OCI-LY1 (cell line): Measurements from ENCODE around the gene HLF.

Source experiments
- H2AFZ ChIP-seq: fragments of 200-600 bp; sonication (generic), shearing (Covaris generic); 2 replicates; pipeline ENCODE4 v1.6.0; 2014; ENCODE audit warnings: antibody characterized with exemption, mild to moderate bottlenecking, low read length
- H3F3A ChIP-seq: fragments of 200-600 bp; sonication (generic), shearing (Covaris generic); 2 replicates; pipeline ENCODE4 v1.6.0; 2014; ENCODE audit warnings: mild to moderate bottlenecking, antibody characterized with exemption, low read length, moderate library complexity; ENCODE audit not compliant: insufficient read depth
- H3K27ac ChIP-seq: fragments of 200-600 bp; sonication (generic); 2 replicates; pipeline ENCODE4 v1.5.1; 2014; ENCODE audit warnings: low read length, mixed run types, mild to moderate bottlenecking, low read depth; ENCODE audit not compliant: poor library complexity, severe bottlenecking
- H3K27me3 ChIP-seq: fragments of 200-600 bp; sonication (generic); 2 replicates; pipeline ENCODE4 v1.6.0; 2014; ENCODE audit warnings: antibody characterized with exemption, mild to moderate bottlenecking, low read length, moderate library complexity; ENCODE audit not compliant: insufficient read depth
- H3K36me3 ChIP-seq: fragments of 200-600 bp; sonication (generic); 2 replicates; pipeline ENCODE4 v1.6.1; 2014; ENCODE audit warnings: mild to moderate bottlenecking, antibody characterized with exemption, low read length, moderate library complexity, mixed read lengths; ENCODE audit not compliant: insufficient read depth
- H3K4me1 ChIP-seq: fragments of 200-600 bp; sonication (generic); 2 replicates; pipeline ENCODE4 v1.5.1; 2014; ENCODE audit warnings: mild to moderate bottlenecking, low read length, moderate library complexity; ENCODE audit not compliant: insufficient read depth, severe bottlenecking
- H3K4me2 ChIP-seq: fragments of 200-600 bp; sonication (generic), shearing (Covaris generic); 2 replicates; pipeline ENCODE4 v1.6.1; 2014; ENCODE audit warnings: low read length
- H3K4me3 ChIP-seq: fragments of 200-600 bp; sonication (generic); 2 replicates; pipeline ENCODE4 v1.5.1; 2014; ENCODE audit warnings: low read length, low read depth, mild to moderate bottlenecking, mixed read lengths; ENCODE audit not compliant: poor library complexity, severe bottlenecking
- H3K79me2 ChIP-seq: fragments of 200-600 bp; shearing (Covaris generic); 2 replicates; pipeline ENCODE4 v1.6.1; 2016; ENCODE audit warnings: mixed run types, low read length, mixed read lengths; ENCODE audit not compliant: insufficient read depth
- H3K9ac ChIP-seq: fragments of 200-600 bp; sonication (generic), shearing (Covaris generic); 2 replicates; pipeline ENCODE4 v1.6.1; 2014; ENCODE audit warnings: mild to moderate bottlenecking, low read length, mixed read lengths
- H3K9me2 ChIP-seq: fragments of 200-600 bp; sonication (generic), shearing (Covaris generic); 2 replicates; pipeline ENCODE4 v1.6.1; 2014; ENCODE audit warnings: low read depth, mild to moderate bottlenecking, low read length, mixed read lengths
- H3K9me3 ChIP-seq: fragments of 200-600 bp; shearing (Covaris generic); 2 replicates; pipeline ENCODE4 v1.6.1; 2014; ENCODE audit warnings: low read length, mixed read lengths
- H4K20me1 ChIP-seq: fragments of 200-600 bp; sonication (generic), shearing (Covaris generic); 2 replicates; pipeline ENCODE4 v1.6.0; 2016; ENCODE audit warnings: mild to moderate bottlenecking, low read length; ENCODE audit not compliant: insufficient read depth
- EZH2 ChIP-seq: fragments of 200-600 bp; sonication (generic), shearing (Covaris generic); IDR thresholded peaks from 2 replicates; pipeline ENCODE4 v1.8.0; 2017; ENCODE audit warnings: borderline replicate concordance, mixed run types, mild to moderate bottlenecking, antibody characterized with exemption, low read length, moderate library complexity, mixed read lengths
- TF ChIP-seq, protein P1 (sequence below): fragments of 200-600 bp; sonication (generic), shearing (Covaris generic); IDR thresholded peaks from 2 replicates; pipeline ENCODE4 v1.5.1; 2017; ENCODE audit warnings: mild to moderate bottlenecking, antibody characterized with exemption, low read length, moderate library complexity, mixed read lengths

The HLF gene

GRCh38 chr17:55266051-55266957 lies 1.5 kb downstream of the HLF start:
- no peaks in the 10 kb centered on the region for H3K36me3 ChIP-seq
- no peak for TF ChIP-seq EZH2
- TF ChIP-seq, protein P1, sequence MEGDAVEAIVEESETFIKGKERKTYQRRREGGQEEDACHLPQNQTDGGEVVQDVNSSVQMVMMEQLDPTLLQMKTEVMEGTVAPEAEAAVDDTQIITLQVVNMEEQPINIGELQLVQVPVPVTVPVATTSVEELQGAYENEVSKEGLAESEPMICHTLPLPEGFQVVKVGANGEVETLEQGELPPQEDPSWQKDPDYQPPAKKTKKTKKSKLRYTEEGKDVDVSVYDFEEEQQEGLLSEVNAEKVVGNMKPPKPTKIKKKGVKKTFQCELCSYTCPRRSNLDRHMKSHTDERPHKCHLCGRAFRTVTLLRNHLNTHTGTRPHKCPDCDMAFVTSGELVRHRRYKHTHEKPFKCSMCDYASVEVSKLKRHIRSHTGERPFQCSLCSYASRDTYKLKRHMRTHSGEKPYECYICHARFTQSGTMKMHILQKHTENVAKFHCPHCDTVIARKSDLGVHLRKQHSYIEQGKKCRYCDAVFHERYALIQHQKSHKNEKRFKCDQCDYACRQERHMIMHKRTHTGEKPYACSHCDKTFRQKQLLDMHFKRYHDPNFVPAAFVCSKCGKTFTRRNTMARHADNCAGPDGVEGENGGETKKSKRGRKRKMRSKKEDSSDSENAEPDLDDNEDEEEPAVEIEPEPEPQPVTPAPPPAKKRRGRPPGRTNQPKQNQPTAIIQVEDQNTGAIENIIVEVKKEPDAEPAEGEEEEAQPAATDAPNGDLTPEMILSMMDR, result no peak
- H3K4me1 ChIP-seq, result no peaks in the 10 kb centered on the region
- no peaks in the 10 kb centered on the region for H3K9me3 ChIP-seq
- no peaks in the 10 kb centered on the region for H3K9me2 ChIP-seq
- H3F3A ChIP-seq, result no peaks in the 10 kb centered on the region
- no peak overlapping the region for H2AFZ ChIP-seq
- H3K27ac ChIP-seq, result no peak overlapping the region
- no peaks in the 10 kb centered on the region for H3K27me3 ChIP-seq
- H4K20me1 ChIP-seq, result no peaks in the 10 kb centered on the region
- H3K79me2 ChIP-seq, result no peaks in the 10 kb centered on the region
- no peak overlapping the region for H3K4me3 ChIP-seq
- no peak overlapping the region for H3K9ac ChIP-seq
- H3K4me2 ChIP-seq, result no peak overlapping the region

DNA sequence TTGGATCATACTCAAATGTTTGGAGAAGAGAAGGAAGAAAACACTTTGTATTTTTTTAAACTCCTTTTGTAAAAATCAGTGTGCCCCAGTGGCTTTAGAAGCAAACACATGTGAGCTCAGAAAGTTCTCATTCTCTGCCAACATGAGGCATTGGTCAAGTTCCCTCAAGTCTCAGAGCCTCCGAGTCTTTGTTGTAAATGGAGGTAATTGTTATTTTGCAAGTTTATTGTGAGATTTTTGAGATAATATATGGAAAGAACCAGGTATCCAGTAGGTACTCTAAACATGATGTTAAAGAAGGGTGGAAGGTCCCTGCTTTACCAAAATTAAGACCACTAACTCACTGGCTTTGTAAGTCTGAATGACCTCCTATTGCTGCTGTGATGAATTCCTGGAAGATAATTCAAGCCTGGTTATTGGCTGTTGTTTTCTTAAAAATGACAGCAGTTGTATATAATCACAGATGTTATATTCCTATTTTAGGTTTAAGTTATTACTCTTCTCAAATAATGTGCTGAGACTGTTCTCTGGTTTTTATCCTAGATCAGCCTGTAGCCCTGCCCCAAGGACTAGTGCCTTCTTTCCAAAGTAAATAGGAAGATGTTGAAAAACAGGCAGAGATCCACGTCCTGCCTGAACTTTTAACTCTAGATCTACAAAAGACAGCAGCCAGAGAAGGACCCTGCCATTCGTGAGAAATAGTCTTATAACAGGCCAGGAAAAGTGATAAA lies 2.4 kb downstream of the HLF start:
- Histone ChIP-seq H4K20me1 (no peaks in the 10 kb centered on the region), H3K27me3 (no peaks in the 10 kb centered on the region)

GRCh38 chr17:55267777-55268648 lies 3.3 kb downstream of the HLF start:
- H3K9ac ChIP-seq, result no peak overlapping the region
- H3K27ac ChIP-seq, result no peak overlapping the region
- no peaks in the 10 kb centered on the region for H3K9me3 ChIP-seq
- no peak overlapping the region for H3K4me3 ChIP-seq
- TF ChIP-seq, protein P1, result no peak
- no peak for TF ChIP-seq EZH2
- H3K9me2 ChIP-seq, result no peaks in the 10 kb centered on the region
- H3F3A ChIP-seq, result no peaks in the 10 kb centered on the region
- H3K79me2 ChIP-seq, result no peaks in the 10 kb centered on the region
- no peaks in the 10 kb centered on the region for H3K36me3 ChIP-seq
- H4K20me1 ChIP-seq, result no peaks in the 10 kb centered on the region
- no peaks in the 10 kb centered on the region for H3K27me3 ChIP-seq
- H2AFZ ChIP-seq, result no peak overlapping the region
- no peak overlapping the region for H3K4me2 ChIP-seq
- no peaks in the 10 kb centered on the region for H3K4me1 ChIP-seq

More for the DNA sequence above, 2.4 kb downstream of the HLF start:
- Histone ChIP-seq H3K4me1 (no peaks in the 10 kb centered on the region), H3K27ac (no peak overlapping the region), H3K9ac (no peak overlapping the region), H3K9me3 (no peaks in the 10 kb centered on the region), H2AFZ (no peak overlapping the region), H3F3A (no peaks in the 10 kb centered on the region), H3K9me2 (no peaks in the 10 kb centered on the region), H3K4me3 (no peak overlapping the region), H3K79me2 (no peaks in the 10 kb centered on the region), H3K36me3 (no peaks in the 10 kb centered on the region), H3K4me2 (no peak overlapping the region)
- TF ChIP-seq, protein P1, result no peak
- TF ChIP-seq EZH2, result no peak
